SW 1271 (cell line): ENCODE data around the gene SHISA9.

Source experiments
- DNase-seq, 2 experiments: peaks; one replicate each; lab custom pipeline; 2025; lab: John Stamatoyannopoulos, UW

SHISA9 gene

DNA sequence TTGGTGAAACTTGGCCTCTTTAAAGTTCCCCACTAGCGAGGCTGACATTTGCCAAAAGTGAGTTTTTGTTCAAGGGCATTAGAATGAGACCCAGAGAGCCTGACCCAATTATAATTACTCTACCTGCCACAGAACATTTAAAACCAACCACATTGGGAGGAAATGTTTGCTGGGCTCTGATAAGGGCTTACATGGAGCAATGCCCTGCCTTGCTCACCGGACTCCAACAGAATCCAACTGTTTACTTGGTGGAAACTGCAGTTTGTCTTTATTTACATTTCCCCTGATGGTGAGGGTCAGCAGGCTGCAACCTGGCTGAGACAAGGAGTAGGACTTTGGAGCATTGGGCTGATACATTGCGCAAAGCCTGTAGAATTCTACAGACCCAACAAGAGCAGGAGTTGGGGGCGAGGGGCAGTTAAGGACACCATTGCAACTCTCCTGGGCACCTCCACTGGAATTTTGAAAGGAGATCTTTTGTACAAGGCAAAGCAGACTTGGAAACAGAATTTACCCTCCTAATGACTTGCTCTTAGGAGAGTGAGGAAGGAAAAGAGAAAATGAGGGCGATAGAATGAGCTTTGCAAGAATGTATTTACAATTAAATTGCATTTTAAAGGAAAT is 368.6 kb downstream of the SHISA9 start:
- DNase-seq, result no peak

DNA sequence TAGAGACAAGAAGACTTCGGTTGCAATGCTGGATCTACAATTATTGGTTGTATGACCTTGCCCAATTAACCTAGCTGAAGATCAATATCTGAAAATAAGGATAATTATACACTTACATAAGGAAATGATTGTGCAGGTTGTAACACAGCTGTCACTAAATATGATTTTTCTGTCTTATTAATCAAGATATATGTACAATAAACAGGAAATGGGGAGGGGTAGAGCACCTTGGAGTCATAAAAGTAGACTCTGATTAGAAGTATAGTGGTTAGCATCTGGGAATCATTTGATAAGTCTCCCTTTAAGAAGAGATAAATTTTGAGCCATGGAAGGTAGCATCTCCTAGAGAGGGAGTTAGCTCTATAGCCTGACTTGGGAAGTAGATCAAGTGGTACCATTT is 369.2 kb downstream of the SHISA9 start:
- DNase-seq, result no peak

DNA sequence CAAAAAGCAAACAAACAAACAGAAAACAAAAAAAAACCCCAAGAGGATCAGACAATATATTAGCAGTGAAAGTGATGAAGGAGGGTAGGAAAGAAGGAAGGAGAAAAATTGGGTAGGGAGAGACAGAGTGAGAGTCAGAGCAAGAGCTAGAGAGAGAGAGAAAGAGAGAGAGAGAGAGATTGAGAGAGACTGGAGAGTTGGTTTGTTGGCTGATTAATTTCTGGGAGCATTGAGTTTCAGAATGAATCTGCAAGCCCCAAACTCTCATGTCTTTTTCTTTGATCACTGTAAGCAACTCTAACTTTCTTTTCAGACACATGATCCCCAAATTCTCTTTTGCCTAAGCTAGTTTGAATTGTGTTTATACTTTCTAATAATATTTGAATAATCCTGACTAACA is 388.1 kb downstream of the SHISA9 start:
- DNase-seq, result no peak
